ENCODE data around the gene UST.
A peak's percentile ranks its signal among the peaks of the same experiment; 100 is the strongest.

Gene UST

DNA sequence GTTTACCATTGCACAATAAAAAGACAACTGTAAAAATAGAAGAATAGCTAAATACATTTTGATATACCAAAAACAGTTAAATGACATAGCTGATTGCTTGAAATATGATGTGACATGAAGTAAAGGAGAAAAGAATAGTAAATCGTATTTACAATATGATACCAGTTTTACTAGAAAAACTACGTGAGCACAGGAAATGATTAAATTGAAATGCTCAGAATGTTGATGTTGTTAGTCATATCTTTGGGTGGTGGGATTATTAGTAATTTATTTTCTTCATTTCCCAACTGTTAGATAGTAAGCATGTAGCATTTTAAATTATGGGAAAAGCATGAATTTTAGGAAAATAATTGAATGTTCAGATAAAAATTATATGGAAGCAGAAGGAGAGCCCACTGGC, 302.4 kb downstream of the UST start:
- DNase-seq: no peak

DNA sequence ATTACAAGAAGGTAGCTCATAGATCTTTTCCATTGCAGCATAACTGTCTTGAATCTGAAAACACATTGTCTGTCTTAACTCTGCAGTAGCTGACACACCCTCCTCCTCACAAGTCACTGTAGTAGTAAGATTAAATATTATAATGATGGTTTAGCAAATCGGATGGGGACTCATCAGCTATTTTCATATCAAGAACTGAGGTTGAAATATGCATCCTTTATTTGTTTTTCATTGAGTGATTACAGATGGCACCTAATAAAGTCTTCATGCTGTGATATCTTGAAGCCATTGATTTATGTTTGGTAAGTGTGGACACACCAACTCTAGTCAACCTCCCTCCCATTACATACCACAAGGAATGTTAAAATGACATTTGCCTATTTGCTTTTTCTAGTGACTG, 303.3 kb downstream of the UST start:
- no peak for DNase-seq

DNA sequence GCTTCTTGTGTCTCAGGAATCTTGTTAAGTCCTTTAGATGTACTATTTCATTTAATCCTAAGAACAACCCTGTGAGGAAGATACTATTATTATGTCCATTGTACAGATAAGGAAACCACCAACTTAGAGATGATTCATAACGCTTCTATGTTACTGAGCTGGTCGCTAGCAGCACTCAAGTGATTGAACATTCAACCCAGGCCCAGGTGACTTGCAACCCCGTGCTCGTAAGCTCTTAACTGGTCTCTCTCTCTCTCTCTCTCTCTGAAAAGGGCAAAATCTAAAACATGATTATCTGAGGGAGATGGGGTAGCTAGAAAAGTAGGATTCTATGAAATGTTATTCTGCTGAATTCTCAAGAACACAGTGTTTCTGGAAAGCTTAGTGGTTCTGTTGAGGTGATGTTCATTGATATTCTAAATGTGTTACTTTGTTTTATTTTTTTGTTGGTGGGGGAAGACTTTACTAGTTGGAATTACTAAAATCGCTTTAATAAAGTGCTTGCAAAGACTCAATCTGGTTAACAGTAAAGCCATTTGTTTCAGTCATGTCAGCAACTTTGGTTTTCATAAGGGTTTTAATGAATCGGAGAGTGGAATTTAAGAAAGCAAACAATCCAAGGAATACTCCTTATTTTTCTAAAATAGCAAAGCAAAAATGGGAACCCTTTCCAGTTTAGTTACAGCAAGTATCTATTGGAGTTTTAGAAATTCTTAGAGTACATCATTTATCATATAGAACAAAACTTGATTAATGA, 305.7 kb downstream of the UST start:
- no peak for DNase-seq

DNA sequence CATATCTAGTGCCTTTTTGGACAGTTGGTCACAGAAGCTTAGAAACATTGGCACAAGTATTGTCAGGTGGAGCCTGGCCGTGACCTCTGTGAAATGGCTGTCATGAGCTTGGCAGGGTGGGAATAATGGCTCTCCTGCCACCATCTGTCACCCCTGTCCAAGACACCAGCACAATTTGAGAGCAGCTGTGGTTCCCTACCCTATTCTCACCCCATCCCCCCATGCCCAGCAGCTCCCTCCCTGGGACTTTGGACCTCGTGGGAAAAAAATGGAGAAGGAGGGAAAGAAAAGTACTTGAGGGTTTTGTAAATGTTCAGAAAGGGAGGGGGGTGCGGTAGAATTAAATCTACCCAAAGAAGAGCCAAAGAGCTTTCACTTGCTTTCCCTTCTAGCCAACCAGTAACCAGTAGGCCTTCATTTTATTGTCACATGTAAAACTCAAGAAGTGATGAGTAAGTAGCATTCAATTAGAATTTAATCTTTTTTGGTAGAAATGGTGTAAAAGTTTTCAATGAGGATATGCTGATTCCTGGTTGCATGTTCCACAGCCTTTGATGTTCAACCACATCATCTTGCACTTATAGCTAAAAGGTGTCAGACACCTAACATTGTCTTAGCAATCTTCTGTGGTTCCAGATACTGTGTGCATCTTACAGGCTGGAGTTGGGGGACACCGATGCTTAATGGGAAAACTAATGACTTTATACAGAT, 307.2 kb downstream of the UST start:
- DNase-seq: no peak

DNA sequence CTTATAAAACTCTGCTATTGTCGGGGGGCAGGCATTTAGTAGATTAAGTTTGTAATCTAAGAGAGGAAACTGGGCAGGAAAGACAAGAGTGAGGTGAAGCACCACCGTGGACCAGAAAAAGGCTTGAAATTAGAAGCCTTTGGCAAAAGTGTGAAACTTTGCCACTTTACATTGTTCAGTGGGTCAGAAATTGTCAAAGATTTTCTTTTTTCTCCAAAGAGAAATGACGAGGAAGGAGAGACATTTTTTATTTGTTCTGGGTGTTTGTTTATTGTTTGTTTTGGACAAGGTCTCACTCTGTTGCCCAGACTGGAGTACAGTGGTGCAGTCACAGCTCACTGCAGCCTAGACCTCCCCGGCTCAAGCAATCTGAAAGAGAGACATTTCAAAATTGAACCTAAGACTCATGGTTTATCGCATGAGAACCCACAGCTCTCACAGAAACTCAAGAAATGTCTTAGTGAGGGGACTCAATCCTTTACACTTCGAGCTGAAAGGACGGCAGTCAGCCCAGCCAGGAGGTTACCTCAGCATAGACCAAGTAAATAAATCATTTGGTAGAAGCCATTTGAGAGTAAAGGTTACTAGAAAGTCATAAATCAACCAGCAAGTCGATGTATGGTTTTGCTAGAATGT, 307.8 kb downstream of the UST start:
- DNase-seq: no peak

DNA sequence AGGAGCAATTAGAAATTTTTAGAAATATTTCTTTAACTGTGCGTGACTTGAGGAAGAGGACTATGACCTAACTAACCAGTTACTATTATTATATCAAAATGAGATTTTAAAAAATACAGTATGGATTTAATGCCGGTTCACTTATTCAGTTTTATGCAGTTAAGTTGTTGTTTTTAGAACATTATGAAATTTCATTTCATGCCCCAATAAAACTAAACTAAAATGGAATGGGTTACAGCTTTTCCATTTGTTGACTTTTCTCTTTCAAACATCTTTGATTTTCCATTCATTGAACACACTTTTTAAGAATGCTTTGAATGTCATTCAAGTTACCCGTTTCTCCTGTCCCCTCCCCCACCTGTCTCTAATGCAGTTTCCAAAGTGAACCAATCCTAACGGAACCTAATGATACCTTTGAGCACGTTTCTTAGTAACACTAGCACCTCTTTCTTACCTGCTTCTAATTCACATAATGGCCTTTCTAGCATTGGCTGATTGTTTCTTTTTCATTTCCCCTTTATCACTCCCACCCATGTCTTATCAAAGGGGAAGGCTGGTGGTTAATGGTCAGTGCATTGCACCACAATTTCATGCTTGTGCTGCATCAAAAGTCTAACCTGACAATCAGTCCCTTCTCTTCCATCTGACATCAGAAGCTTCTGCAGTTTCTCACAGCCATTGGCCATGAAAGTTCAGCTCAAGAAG, 308.5 kb downstream of the UST start:
- no peak for DNase-seq

DNA sequence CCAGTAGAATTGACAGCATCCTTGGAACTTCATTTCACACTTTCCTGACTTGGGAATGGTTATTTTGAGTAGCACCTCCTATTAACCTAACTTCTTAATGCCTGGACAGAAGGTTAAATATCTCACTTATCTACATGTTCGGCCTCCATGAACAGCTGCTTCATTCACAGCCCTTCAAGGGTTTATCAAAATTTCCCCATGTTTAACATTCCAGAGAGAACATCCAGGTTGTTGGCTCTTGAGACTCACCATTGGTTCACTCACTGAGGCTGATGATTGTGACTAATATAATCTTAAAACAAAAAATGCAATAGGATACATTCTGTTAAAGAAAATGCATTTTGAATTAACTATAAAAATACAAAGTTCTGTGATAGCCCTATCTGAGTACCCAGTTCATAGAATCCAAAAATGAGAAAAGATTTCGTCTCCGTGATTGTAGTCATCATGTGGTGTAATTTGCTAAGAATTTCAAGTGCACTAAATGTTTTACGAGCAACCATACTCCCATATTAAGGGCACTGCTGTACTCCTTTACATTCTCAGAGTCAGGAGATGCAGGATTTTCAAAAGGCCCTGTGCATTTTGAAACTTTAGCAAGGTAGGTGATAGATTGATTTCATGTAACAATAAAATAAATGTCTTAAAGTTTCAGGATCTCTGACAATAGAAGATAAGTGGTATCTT, 310.1 kb downstream of the UST start:
- no peak for DNase-seq

DNA sequence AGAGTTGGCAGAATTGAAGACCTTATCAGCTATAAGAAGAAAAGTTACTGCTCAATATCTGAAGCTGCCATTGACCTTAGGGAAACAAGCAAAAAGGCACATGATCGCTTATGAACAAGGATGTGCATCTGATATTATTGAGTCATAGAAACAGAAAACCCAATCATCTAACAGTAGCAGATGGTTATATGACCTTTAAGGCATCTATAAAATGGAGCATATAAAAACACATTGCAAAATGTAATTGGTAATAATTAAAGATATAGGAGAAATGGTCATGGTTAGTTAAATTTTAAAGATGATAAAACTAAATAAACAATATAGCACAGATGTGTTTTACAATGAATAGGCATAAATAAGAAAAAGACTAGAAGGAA, 310.6 kb downstream of the UST start:
- DNase-seq: no peak

DNA sequence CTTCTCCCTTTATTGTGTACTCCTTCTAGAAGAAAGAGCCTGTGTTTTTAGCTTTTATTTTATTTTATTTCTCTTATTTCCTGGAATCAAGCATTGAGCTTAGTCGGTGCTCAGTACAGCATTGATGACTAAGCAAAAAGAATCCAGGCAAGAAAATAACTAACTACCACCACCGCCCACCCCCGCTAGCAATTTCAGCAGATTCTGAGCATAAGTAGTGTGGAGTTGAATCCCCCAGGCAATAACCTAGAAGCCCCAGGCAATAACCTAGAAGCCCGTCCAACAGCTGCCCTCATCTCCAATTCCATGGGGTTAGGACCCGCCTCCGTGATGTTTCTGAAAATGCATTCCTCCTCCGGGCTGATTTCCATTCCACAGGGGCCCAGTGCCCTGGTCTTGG, 312.7 kb downstream of the UST start:
- no peak for DNase-seq

DNA sequence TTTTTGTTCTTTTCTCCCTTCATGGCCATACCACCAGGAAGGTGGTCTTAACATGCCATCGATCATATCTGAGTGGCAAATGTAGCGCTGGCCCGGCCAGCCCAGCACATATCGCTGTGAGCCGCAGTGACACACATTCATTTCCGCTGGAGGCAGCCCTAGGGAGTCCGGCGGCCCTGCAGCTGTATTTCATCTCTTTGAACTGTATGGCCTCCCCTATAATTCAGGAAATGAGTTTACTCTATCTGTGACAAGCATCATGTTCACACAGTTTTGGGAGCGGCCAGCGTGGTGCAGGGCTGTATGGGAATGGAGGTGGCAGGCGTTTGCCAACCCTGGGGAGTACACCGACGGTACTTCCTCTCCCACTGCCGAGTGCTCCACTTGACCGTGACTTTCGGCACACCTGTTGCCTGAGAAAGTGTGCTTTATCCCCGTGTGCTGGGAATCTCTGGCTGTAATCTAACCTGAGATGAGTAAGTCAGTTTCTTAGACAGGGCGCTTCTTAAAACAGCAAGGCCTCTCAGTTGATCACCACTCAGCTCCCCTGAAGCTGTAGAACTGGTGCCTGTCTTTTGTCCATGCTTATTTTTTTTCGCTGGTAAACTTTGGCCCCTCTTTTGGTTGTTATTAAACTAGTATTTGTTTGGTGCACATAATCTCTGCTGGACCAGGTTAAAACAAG, 313.6 kb downstream of the UST start:
- peak; percentile 69 for DNase-seq

DNA sequence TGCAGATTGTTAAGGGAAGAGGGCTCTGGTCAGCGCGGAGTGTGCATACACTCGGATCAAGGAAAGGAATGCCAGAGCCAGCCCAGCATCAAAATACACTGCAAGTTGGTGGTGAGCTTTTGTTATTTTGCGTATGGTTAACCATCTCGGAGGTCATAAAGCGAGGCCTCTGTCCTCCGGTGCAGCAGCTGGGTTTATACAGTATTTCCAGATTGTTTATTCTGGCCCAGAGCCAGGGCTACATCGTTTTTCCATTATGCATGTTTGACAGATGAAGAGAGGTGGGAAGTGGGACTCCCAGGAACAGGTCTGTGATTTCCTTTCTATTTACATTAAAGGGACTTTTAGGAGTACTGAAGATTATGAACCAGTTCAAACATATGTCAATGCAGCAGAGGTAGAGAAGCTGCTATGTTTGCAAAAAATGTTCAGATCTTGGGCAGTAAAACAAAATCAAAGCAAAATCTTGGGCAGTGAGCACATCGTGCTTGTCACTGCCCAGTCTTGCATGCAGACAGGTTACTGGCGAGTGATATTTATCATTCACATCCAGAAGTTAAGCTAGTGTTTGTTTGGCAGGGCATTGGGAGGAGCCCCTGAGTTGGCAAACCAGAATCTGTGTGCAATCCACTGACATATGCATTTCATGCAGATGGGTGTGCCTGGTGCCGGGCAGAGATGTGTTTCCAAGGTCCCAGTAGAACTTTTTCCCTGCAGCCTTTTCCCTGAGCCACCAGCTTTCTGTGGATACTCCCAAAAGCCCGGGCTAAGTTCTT, 314.3 kb downstream of the UST start:
- DNase-seq: peak; percentile 97

DNA sequence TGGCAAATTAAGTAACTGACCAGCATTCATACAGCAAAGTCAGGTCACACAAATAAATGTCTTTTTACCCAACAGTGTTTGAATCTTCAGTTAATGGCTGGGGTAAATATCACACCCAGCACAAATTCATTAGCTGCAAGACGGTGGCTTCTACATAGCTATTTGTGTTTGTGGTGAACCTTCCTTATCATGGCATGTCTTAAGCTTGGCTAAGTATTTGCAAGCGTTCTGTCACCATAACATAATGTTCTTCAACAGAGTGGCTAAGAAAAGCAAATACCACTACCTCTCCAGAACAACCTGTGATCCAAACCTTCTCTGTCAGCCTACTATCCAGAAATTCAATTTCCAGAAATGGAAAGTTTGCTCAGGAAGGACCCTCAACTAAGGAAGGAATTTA, 315.1 kb downstream of the UST start:
- DNase-seq: no peak

DNA sequence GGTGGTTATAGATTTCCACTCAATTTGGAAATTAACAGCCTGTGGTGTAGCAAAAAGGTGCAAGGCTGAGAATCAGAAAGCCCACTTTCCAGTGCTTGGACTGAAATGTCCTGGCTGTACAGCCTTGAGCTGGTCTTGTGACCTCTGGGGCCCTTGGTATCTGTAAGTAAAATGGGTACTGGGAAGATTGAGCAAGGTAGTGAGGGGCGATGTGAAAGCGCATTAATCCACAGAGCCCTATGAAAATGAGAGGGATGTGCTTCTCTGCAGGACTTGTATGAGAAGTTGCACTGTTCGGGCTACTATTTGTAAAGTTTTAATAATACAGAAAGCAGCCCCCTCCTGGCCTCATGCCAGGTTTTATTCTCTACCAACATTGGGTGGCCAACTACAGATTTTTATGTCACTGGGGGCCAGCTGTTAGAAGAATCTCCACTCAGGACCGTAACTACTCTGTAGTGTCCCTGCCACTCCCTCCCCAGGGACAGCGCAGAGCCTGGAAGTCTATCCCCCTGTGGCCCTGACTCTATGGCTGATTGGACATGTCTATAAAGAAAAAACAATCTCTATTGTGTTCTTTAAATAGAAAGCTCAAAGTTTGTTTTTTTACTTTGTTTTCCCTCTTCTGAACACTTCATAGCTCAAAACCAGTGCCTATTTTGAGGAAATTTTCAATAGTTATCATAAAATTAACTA, 316.0 kb downstream of the UST start:
- DNase-seq: no peak

DNA sequence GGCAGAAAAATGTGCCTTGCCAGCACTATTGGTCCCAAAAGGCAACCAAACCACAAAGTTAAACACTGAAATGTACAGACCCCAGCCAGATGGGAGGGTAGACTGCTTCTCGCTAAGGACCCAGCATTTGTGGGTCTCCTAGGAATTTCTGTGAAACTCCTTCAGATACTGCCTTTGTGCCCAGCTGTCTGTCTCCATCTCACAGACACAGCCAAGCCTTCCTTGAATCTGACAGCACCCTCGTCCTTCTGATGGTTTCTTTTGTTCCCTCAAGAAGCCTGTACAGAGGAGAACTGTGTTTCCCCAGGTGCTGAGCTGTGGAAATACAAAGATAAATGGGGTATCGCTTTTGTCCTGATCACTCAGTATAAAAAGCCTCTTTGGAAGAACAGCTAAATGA, 316.6 kb downstream of the UST start:
- no peak for DNase-seq

DNA sequence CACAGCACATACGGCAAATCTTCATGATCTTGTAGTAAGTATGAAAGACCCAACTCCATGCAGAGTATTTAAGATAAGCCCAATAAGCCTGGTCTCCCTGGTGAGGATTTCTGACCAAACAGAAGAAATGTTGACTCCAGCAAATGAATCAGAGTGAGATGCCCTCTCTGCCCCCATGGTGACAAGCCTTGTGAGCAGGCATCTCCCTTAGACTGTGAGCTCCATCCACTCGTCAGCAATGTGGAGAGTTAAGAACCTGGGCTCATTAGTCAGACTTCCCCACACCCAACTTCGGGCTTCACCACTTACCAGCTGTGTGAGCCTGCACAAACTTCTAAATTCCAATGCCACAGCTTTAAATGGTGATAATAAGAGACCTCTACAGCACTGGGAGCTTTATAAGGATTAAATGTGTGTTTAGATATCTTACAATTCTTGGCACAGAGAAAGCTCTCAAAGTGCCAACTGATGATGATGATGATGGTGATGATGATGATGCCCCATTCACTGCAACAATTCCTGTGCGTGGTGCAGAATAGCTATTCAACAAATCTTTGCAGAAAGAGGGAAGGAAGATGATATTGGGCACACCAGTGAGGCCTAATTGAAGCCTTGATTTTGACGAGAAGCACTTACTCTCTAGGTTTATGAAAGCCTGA, 317.3 kb downstream of the UST start:
- no peak for DNase-seq

DNA sequence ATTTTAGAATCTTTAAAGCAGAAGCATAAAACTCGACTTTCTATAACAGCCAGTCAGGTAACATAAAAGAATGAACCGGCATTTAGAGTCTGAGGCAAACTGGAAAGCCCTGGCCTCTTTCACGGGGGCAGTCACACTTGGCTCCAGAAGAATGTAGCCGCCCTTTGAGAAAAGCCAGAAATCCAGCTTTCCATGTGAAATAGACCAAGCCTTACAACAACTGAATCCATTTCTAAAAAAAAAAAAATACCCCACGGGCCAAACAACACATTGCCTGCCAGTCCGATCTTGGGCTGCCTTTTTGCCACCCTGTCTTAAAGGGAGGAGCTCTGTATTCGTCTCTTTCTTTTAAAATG, 317.8 kb downstream of the UST start:
- no peak for DNase-seq

DNA sequence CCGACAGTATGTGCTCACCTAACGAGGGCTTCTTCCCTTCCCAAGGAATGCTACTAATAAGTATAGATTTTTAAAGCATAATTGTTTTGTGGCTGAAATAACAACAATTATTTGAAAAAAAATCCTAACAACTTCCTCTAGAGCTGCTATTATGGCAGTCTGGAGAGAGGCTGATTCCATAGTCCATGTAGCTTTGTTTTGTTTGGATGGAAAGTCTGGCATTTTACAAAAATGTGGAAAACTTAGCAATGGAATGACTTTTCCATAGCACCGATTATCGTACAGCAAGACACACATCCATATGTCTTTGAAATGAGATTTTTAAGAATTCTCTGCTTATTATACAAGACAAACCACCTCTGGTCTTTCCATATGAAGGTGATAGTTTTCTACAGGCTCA, 318.3 kb downstream of the UST start:
- no peak for DNase-seq

DNA sequence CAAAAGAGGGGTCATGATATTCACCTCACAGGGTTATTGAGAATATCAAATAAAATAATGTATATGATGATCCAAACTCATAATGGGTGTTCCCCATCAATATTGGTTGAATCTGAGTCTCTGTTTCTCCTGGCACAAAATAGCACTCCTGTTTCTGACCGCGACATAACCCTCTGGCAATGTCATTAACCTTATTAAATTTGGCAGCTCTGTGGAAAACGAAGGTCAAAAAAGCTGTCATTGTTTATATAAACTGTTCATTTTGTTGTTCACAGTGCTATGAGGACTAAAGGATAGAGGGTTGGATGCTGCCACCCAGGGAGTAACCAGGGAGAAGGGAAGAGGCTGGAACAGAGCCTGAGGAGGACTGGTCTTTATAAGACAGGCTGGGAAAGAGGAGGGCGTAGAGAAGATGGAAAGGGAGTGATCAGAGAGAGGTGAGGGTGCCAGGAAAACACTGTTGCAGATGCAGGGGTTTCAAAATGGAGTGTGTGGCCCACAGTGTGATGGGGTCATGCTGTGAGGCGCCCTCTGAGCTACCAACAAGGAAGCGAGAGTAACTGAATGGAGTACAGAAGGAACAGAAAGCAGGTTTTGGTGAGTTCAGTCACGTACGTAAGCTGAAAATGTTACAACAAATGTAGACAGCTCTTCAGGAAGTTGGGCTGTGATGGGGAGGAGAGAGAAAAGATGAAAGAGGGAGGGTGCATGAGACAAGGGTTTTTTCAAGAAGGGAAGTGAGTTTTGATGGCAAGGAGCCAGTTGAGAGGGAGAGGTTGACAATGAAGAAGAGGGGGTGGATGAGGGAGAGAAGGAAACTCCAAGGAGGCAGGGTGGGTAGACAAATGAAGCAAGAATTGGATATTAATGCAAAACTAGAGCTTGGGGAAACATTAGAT, 319.1 kb downstream of the UST start:
- DNase-seq: no peak

DNA sequence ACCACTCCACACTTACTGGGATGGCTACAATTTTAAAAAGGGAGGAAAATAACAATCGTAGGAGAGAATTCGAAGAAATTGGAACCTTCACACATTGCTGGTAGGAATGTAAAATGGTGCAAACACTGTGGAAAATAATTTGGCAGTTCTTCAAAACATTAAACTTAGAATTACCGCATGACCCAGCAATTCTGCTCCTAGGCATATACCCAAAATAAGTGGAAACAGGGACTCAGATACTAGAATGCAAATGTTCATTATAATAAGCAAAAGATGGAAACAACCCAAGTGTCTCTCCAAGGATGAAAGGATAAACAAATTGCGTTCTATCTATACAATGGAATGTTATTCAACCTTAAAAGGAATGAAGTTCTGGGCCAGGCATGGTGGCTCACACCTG, 325.2 kb downstream of the UST start:
- DNase-seq: no peak

All from NCI-H1092 treated with DMSO at 0.1 percent for 48 hours (cell line).